SK-N-SH treated with all-trans-retinoic acid at 6 μM for 48 hours (cell line): Measurements from ENCODE around the gene KCND2.

Experiments used
- ATAC-seq: fragments of 200-7000 bp; cut with Tn5 transposase; 3 replicates; pipeline ENCODE4 v1.9.1; 2020; ENCODE audit warnings: mild to moderate bottlenecking, moderate library complexity
- ARNTL ChIP-seq: fragments of 450-650 bp; formaldehyde crosslinking; IDR thresholded peaks from 2 replicates; pipeline ENCODE4 v1.5.0; 2020; ENCODE audit warnings: low read depth, mild to moderate bottlenecking, moderate library complexity, borderline replicate concordance
- BACH2 ChIP-seq: fragments of 250-450 bp; sonication (Bioruptor Pico); IDR thresholded peaks from 2 replicates; pipeline ENCODE4 v1.9.0; 2021; ENCODE audit warnings: mild to moderate bottlenecking, borderline replicate concordance
- CREB5 ChIP-seq: fragments of 250-450 bp; sonication (Bioruptor Pico); IDR thresholded peaks from 2 replicates; pipeline ENCODE4 v1.5.1; 2020; ENCODE audit warnings: low read depth, mild to moderate bottlenecking, moderate library complexity
- CSDC2 ChIP-seq: fragments of 250-450 bp; sonication (Bioruptor Pico); IDR thresholded peaks from 2 replicates; pipeline ENCODE4 v1.5.0; 2020; ENCODE audit warnings: mild to moderate bottlenecking, moderate library complexity
- CSRNP3 ChIP-seq: fragments of 250-450 bp; sonication (Bioruptor Pico); IDR thresholded peaks from 2 replicates; pipeline ENCODE4 v1.5.1; 2021; ENCODE audit warnings: mild to moderate bottlenecking, moderate library complexity
- ESRRG ChIP-seq: fragments of 250-450 bp; sonication (Bioruptor Pico); IDR thresholded peaks from 2 replicates; pipeline ENCODE4 v1.6.1; 2021; ENCODE audit warnings: mild to moderate bottlenecking
- GLIS3 ChIP-seq: fragments of 250-450 bp; sonication (Bioruptor Pico); IDR thresholded peaks from 2 replicates; pipeline ENCODE4 v1.5.0; 2020; ENCODE audit warnings: mild to moderate bottlenecking, moderate library complexity
- ISL1 ChIP-seq: fragments of 250-450 bp; sonication (Bioruptor Pico); IDR thresholded peaks from 2 replicates; pipeline ENCODE4 v2.1.2; 2022; ENCODE audit warnings: mild to moderate bottlenecking, moderate library complexity
- OSR1 ChIP-seq: fragments of 250-450 bp; sonication (Bioruptor Pico); IDR thresholded peaks from 2 replicates; pipeline ENCODE4 v1.8.0; 2022; ENCODE audit warnings: moderate library complexity, mild to moderate bottlenecking, inconsistent platforms
- PATZ1 ChIP-seq: fragments of 250-450 bp; sonication (Bioruptor Pico); IDR thresholded peaks from 2 replicates; pipeline ENCODE4 v1.8.0; 2020; ENCODE audit warnings: mild to moderate bottlenecking, moderate library complexity, borderline replicate concordance
- POU6F1 ChIP-seq: fragments of 250-450 bp; sonication (Bioruptor Pico); IDR thresholded peaks from 2 replicates; pipeline ENCODE4 v1.8.0; 2021; ENCODE audit warnings: low read depth, mild to moderate bottlenecking, moderate library complexity, borderline replicate concordance
- PPARA ChIP-seq: fragments of 250-450 bp; sonication (Bioruptor Pico); IDR thresholded peaks from 2 replicates; pipeline ENCODE4 v1.5.0; 2020; ENCODE audit warnings: mild to moderate bottlenecking, borderline replicate concordance
- RARB ChIP-seq: fragments of 250-450 bp; sonication (Bioruptor Pico); IDR thresholded peaks from 2 replicates; pipeline ENCODE4 v1.8.0; 2021; ENCODE audit warnings: mild to moderate bottlenecking, moderate library complexity
- TCF4 ChIP-seq: fragments of 250-450 bp; sonication (Bioruptor Pico); IDR thresholded peaks from 2 replicates; pipeline ENCODE4 v1.8.0; 2021; ENCODE audit warnings: mild to moderate bottlenecking, moderate library complexity, borderline replicate concordance
- TOX ChIP-seq: fragments of 250-450 bp; sonication (Bioruptor Pico); IDR thresholded peaks from 2 replicates; pipeline ENCODE4 v1.8.0; 2021; ENCODE audit warnings: mild to moderate bottlenecking, moderate library complexity, borderline replicate concordance
- ZFP3 ChIP-seq: fragments of 250-450 bp; sonication (Bioruptor Pico); IDR thresholded peaks from 2 replicates; pipeline ENCODE4 v1.5.0; 2020; ENCODE audit warnings: mild to moderate bottlenecking, moderate library complexity
- ZFP30 ChIP-seq: fragments of 450-650 bp; formaldehyde crosslinking; IDR thresholded peaks from 2 replicates; pipeline ENCODE4 v1.5.0; 2022; ENCODE audit warnings: mild to moderate bottlenecking, moderate library complexity
- ZNF565 ChIP-seq: fragments of 450-650 bp; formaldehyde crosslinking; conservative IDR thresholded peaks from 2 replicates; pipeline ENCODE4 v1.5.0; 2020; ENCODE audit warnings: low read depth, mild to moderate bottlenecking, moderate library complexity
- ZNF8 ChIP-seq: fragments of 450-650 bp; formaldehyde crosslinking; IDR thresholded peaks from 2 replicates; pipeline ENCODE4 v1.5.0; 2020; ENCODE audit warnings: mild to moderate bottlenecking, moderate library complexity
- TF ChIP-seq, protein P1 (sequence below): fragments of 250-450 bp; sonication (Bioruptor Pico); IDR thresholded peaks from 2 replicates; pipeline ENCODE4 v1.5.0; 2020; ENCODE audit warnings: mild to moderate bottlenecking, moderate library complexity

KCND2 gene

GRCh38 chr7:120302190-120302589, 29.2 kb downstream of the KCND2 start:
- no peak for ATAC-seq
- TF ChIP-seq ZNF565 (no peak), POU6F1 (no peak), ZFP30 (no peak), OSR1 (CRISPR knock-in tag) (no peak), CREB5 (CRISPR knock-in tag) (no peak), ISL1 (CRISPR knock-in tag) (no peak), ZNF8 (CRISPR knock-in tag) (no peak), ARNTL (CRISPR knock-in tag) (no peak), PPARA (CRISPR knock-in tag) (no peak), CSDC2 (CRISPR knock-in tag) (no peak), PATZ1 (CRISPR knock-in tag) (no peak), GLIS3 (CRISPR knock-in tag) (no peak), ZFP3 (CRISPR knock-in tag) (no peak), TOX (no peak), CSRNP3 (no peak), ESRRG (CRISPR knock-in tag) (no peak), BACH2 (CRISPR knock-in tag) (no peak), TCF4 (no peak)
- TF ChIP-seq, protein P1, sequence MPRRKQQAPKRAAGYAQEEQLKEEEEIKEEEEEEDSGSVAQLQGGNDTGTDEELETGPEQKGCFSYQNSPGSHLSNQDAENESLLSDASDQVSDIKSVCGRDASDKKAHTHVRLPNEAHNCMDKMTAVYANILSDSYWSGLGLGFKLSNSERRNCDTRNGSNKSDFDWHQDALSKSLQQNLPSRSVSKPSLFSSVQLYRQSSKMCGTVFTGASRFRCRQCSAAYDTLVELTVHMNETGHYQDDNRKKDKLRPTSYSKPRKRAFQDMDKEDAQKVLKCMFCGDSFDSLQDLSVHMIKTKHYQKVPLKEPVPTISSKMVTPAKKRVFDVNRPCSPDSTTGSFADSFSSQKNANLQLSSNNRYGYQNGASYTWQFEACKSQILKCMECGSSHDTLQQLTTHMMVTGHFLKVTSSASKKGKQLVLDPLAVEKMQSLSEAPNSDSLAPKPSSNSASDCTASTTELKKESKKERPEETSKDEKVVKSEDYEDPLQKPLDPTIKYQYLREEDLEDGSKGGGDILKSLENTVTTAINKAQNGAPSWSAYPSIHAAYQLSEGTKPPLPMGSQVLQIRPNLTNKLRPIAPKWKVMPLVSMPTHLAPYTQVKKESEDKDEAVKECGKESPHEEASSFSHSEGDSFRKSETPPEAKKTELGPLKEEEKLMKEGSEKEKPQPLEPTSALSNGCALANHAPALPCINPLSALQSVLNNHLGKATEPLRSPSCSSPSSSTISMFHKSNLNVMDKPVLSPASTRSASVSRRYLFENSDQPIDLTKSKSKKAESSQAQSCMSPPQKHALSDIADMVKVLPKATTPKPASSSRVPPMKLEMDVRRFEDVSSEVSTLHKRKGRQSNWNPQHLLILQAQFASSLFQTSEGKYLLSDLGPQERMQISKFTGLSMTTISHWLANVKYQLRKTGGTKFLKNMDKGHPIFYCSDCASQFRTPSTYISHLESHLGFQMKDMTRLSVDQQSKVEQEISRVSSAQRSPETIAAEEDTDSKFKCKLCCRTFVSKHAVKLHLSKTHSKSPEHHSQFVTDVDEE (CRISPR knock-in tag): no peak

GRCh38 chr7:120303105-120303504, 30.1 kb downstream of the KCND2 start:
- no peak for TF ChIP-seq ZNF8 (CRISPR knock-in tag)
- TF ChIP-seq ESRRG (CRISPR knock-in tag): no peak
- ATAC-seq: no peak

DNA sequence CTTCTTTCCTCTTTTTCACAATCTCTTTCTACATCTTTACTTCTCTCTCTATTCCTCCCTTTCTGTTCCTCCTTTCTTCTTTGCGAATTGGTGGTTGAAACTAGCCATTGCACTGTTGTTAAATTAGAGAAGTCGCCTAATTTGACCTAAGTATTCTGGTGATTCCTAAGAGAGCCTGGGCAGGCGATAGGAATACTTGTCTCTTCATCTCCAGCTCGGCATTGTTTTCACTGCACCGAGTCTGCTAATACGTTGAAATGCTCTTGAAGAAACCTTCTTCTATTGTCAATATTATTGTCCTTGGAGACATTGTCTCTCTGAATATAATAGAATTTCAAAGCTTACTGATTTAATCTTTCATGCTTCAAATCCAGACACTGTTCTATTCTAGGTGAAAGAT, 31.7 kb downstream of the KCND2 start:
- TF ChIP-seq ARNTL (CRISPR knock-in tag): no peak
- TF ChIP-seq CREB5 (CRISPR knock-in tag): no peak
- no peak for TF ChIP-seq ISL1 (CRISPR knock-in tag)
- no peak for TF ChIP-seq ZFP3 (CRISPR knock-in tag)
- no peak for TF ChIP-seq ZFP30
- no peak for TF ChIP-seq ZNF565
- no peak for TF ChIP-seq RARB (CRISPR knock-in tag)
- TF ChIP-seq, protein P1 (CRISPR knock-in tag): no peak
- no peak for TF ChIP-seq OSR1 (CRISPR knock-in tag)
- no peak for TF ChIP-seq PPARA (CRISPR knock-in tag)
- TF ChIP-seq PATZ1 (CRISPR knock-in tag): no peak

More for the DNA sequence above, 31.7 kb downstream of the KCND2 start:
- no peak for ATAC-seq
